Measurements from ENCODE around the gene LSM5.

DNA sequence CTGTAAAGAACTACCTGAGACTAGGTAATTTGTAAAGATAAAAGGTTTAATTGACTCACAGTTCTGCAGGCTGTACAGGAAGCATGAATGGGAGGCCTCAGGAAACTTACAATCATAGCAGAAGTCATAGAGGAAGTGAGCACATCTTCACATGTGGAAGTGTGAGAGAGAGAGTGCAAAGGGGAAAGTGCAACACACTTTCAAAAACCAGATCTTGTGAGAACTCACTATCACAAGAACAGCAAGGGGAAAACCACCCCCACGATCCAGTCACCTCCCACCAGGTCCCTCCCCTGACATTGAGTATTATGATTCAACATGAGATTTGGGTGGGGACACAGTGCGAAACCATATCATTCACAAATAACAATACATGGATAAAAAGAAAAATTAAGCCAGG, 29.6 kb upstream of the LSM5 start:
- no peak for TF ChIP-seq POLR2A (IDR thresholded peaks at IDR 0.05)
- TF ChIP-seq, protein P1, sequence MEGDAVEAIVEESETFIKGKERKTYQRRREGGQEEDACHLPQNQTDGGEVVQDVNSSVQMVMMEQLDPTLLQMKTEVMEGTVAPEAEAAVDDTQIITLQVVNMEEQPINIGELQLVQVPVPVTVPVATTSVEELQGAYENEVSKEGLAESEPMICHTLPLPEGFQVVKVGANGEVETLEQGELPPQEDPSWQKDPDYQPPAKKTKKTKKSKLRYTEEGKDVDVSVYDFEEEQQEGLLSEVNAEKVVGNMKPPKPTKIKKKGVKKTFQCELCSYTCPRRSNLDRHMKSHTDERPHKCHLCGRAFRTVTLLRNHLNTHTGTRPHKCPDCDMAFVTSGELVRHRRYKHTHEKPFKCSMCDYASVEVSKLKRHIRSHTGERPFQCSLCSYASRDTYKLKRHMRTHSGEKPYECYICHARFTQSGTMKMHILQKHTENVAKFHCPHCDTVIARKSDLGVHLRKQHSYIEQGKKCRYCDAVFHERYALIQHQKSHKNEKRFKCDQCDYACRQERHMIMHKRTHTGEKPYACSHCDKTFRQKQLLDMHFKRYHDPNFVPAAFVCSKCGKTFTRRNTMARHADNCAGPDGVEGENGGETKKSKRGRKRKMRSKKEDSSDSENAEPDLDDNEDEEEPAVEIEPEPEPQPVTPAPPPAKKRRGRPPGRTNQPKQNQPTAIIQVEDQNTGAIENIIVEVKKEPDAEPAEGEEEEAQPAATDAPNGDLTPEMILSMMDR (IDR thresholded peaks at IDR 0.05), result no peak

Data from uterus (tissue), 2 donors.